Neural cell (in vitro differentiated cells): Measurements from ENCODE around the gene MMP25. TPM values are rescaled to one million over a fixed set of nuclear protein-coding genes. Genes with fewer than 3 reads are reported as not detected.

ENCODE experiments used
- H2AFZ ChIP-seq: fragments of 200-600, 300-800 bp; sonication (generic), shearing (Covaris generic); 2 replicates; pipeline ENCODE4 v1.6.0; 2014; ENCODE audit warnings: low read depth, mild to moderate bottlenecking, antibody characterized with exemption, low read length, moderate library complexity
- H3F3A ChIP-seq: fragments of 200-600 bp; shearing (Covaris generic); 2 replicates; pipeline ENCODE4 v1.6.1; 2016; ENCODE audit warnings: mild to moderate bottlenecking, moderate library complexity, mixed read lengths, antibody characterized with exemption, low read length; ENCODE audit not compliant: insufficient read depth, poor library complexity, severe bottlenecking
- H3K27ac ChIP-seq: fragments of 200-600, 300-800 bp; sonication (generic), shearing (Covaris generic); 2 replicates; pipeline ENCODE4 v1.5.1; 2014; ENCODE audit warnings: mild to moderate bottlenecking, low read length, moderate library complexity
- H3K27me3 ChIP-seq: fragments of 300-800, 200-600 bp; sonication (generic), shearing (Covaris generic); 2 replicates; pipeline ENCODE4 v1.6.0; 2014; ENCODE audit warnings: mild to moderate bottlenecking, low read depth, low read length, moderate library complexity; ENCODE audit not compliant: insufficient read depth
- H3K36me3 ChIP-seq: fragments of 300-800, 200-600 bp; sonication (generic), shearing (Covaris generic); 2 replicates; pipeline ENCODE4 v1.5.1; 2014; ENCODE audit warnings: mild to moderate bottlenecking, antibody characterized with exemption, low read length, moderate library complexity; ENCODE audit not compliant: insufficient read depth
- H3K4me2 ChIP-seq: fragments of 300-800, 200-600 bp; sonication (generic), shearing (Covaris generic); 2 replicates; pipeline ENCODE4 v1.6.0; 2014; ENCODE audit warnings: mild to moderate bottlenecking, low read length
- H3K4me3 ChIP-seq: fragments of 300-800, 200-600 bp; sonication (generic), shearing (Covaris generic); 2 replicates; pipeline ENCODE4 v1.5.1; 2014; ENCODE audit warnings: mild to moderate bottlenecking, low read length, moderate library complexity
- H3K79me2 ChIP-seq: fragments of 200-600 bp; shearing (Covaris generic); replicated peaks from 2 replicates; pipeline ENCODE4 v1.6.0; 2014; ENCODE audit warnings: mild to moderate bottlenecking, low read length, moderate library complexity; ENCODE audit not compliant: insufficient read depth
- H3K9ac ChIP-seq: fragments of 300-800, 200-600 bp; sonication (generic), shearing (Covaris generic); 2 replicates; pipeline ENCODE4 v1.6.1; 2016; ENCODE audit warnings: mild to moderate bottlenecking, low read length, mixed read lengths
- H3K9me2 ChIP-seq: fragments of 200-600 bp; shearing (Covaris generic); 2 replicates; pipeline ENCODE4 v1.6.1; 2016; ENCODE audit warnings: mild to moderate bottlenecking, low read length, mixed read lengths; ENCODE audit not compliant: insufficient read depth
- H3K9me3 ChIP-seq: fragments of 200-600, 300-800 bp; sonication (generic), shearing (Covaris generic); 2 replicates; pipeline ENCODE4 v1.6.1; 2016; ENCODE audit warnings: mild to moderate bottlenecking, mixed run types, low read length, moderate library complexity, mixed read lengths
- H4K20me1 ChIP-seq: fragments of 200-600 bp; shearing (Covaris generic); 2 replicates; pipeline ENCODE4 v1.6.1; 2016; ENCODE audit warnings: mild to moderate bottlenecking, mixed run types; ENCODE audit not compliant: insufficient read depth
- CTCF ChIP-seq: fragments of 450-650 bp; IDR thresholded peaks from 2 replicates; pipeline ENCODE4 v1.5.1; 2014; ENCODE audit warnings: antibody characterized with exemption, mild to moderate bottlenecking, moderate library complexity; ENCODE audit not compliant: poor library complexity, severe bottlenecking
- EP300 ChIP-seq: fragments of 450-650 bp; conservative IDR thresholded peaks from 2 replicates; pipeline ENCODE4 v1.6.1; 2014; ENCODE audit warnings: antibody characterized with exemption, mild to moderate bottlenecking, moderate library complexity; ENCODE audit not compliant: poor library complexity, severe bottlenecking
- EZH2 ChIP-seq: fragments of 200-600, 300-800 bp; shearing (Covaris generic), sonication (generic); IDR thresholded peaks from 2 replicates; pipeline ENCODE4 v1.6.1; 2014; ENCODE audit warnings: antibody characterized with exemption, low read length, borderline replicate concordance, mild to moderate bottlenecking; ENCODE audit not compliant: insufficient read depth, poor library complexity, severe bottlenecking
- MXI1 ChIP-seq: fragments of 450-650 bp; conservative IDR thresholded peaks from 2 replicates; pipeline ENCODE4 v1.6.1; 2014; ENCODE audit warnings: antibody characterized with exemption, mild to moderate bottlenecking; ENCODE audit not compliant: poor library complexity, severe bottlenecking
- POLR2AphosphoS5 ChIP-seq: IDR thresholded peaks from 2 replicates; pipeline ENCODE4 v1.6.1; 2012
- RAD21 ChIP-seq: fragments of 450-650 bp; conservative IDR thresholded peaks from 2 replicates; pipeline ENCODE4 v1.6.1; 2014; ENCODE audit warnings: antibody characterized with exemption, mild to moderate bottlenecking, moderate library complexity
- REST ChIP-seq: IDR thresholded peaks from 2 replicates; pipeline ENCODE4 v1.6.1; 2012; ENCODE audit warnings: borderline replicate concordance
- SMC3 ChIP-seq: fragments of 450-650 bp; conservative IDR thresholded peaks from 2 replicates; pipeline ENCODE4 v1.6.1; 2014; ENCODE audit warnings: antibody characterized with exemption, mild to moderate bottlenecking, moderate library complexity; ENCODE audit not compliant: poor library complexity
- TAF1 ChIP-seq: IDR thresholded peaks from 2 replicates; pipeline ENCODE4 v1.6.1; 2012; ENCODE audit warnings: low read depth
- polyA plus RNA-seq: library from polyadenylated mRNA; depleted of rRNA; stranded (reverse); fragments of >200 nt; gene quantifications from 2 replicates; pipeline ENCODE4 v1.2.3, GENCODE V29; 2014

The MMP25 gene
- polyA plus RNA-seq, 1 donor from 2014 or later, result not detected

GRCh38 chr16:3057181-3058138 lies 11.1 kb downstream of the MMP25 start:
- Histone ChIP-seq H3K4me2 (no peak overlapping the region), H3K9me3 (no peaks in the 10 kb centered on the region), H3K27me3 (no peaks in the 10 kb centered on the region), H4K20me1 (no peaks in the 10 kb centered on the region), H3F3A (no peaks in the 10 kb centered on the region), H2AFZ (no peak overlapping the region), H3K4me3 (peak overlapping the region; percentile 97), H3K27ac (no peak overlapping the region), H3K9ac (peak overlapping the region; percentile 88), H3K9me2 (no peaks in the 10 kb centered on the region), H3K36me3 (no peaks in the 10 kb centered on the region), H3K79me2 (no peaks in the 10 kb centered on the region)
- TF ChIP-seq CTCF (no peak), TAF1 (no peak), EZH2 (no peak), POLR2AphosphoS5 (no peak), SMC3 (no peak), RAD21 (no peak), EP300 (no peak), MXI1 (no peak), REST (no peak)

- Histone ChIP-seq H3F3A (no peaks in the 10 kb centered on the region), H3K27ac (peak overlapping the region; percentile 51), H3K4me2 (peak overlapping the region; percentile 55), H3K4me3 (peak overlapping the region; percentile 97), H4K20me1 (no peaks in the 10 kb centered on the region), H2AFZ (peak overlapping the region; percentile 85), H3K9me3 (no peaks in the 10 kb centered on the region), H3K9ac (peak overlapping the region; percentile 88), H3K9me2 (no peaks in the 10 kb centered on the region), H3K36me3 (no peaks in the 10 kb centered on the region), H3K27me3 (no peaks in the 10 kb centered on the region), H3K79me2 (no peaks in the 10 kb centered on the region)
- no peak for TF ChIP-seq TAF1
- TF ChIP-seq EP300, result no peak
- TF ChIP-seq MXI1, result no peak
- no peak for TF ChIP-seq SMC3
- TF ChIP-seq RAD21, result no peak
Measured at GRCh38 chr16:3058139-3059030, 12.0 kb downstream of the MMP25 start.
